Endothelial cell of umbilical vein (primary cell): ENCODE results near the gene KRT6A. TPM values are rescaled to one million over a fixed set of nuclear protein-coding genes. Genes with fewer than 3 reads are reported as not detected.

Source experiments
- BruUV-seq: library from RNA; stranded (reverse); fragments of 400-500 nt; replicated peaks from 2 replicates; lab custom pipeline; 2021; lab: Mats Ljungman, UMichigan
- CTCF ChIA-PET: fragments of 300-600, 350-600 bp; sonication (Branson Sonifier 250); formaldehyde crosslinking; loops from one replicate; lab custom pipeline; 2021; ENCODE audit warnings: antibody characterized with exemption, inconsistent platforms; lab: Charles Lee
- POLR2A ChIA-PET: fragments of 300-600, 350-600 bp; sonication (Branson Sonifier 250); formaldehyde crosslinking; loops from one replicate; lab custom pipeline; 2021; ENCODE audit warnings: antibody characterized with exemption, inconsistent platforms; lab: Charles Lee
- DNase-seq: peaks from one replicate; pipeline ENCODE4 v3.0.0-alpha.2; 2011; ENCODE audit warnings: low read depth, low spot score
- FAIRE-seq: peaks from 2 replicates; lab custom pipeline; 2011; peaks lifted over from hg19 to GRCh38; lab: Jason Lieb, UNC
- H2AFZ ChIP-seq: 2 replicates; pipeline ENCODE4 v1.6.0; 2012; ENCODE audit warnings: low read depth, low read length, control low read depth, inconsistent platforms
- H3K27ac ChIP-seq: 2 replicates; pipeline ENCODE4 v1.5.1; 2011; ENCODE audit warnings: low read depth, mild to moderate bottlenecking, control low read depth, low read length, moderate library complexity; ENCODE audit not compliant: insufficient read depth
- H3K27me3 ChIP-seq, 2 experiments: 2 replicates each; pipeline versions ENCODE4 v1.6.0 to v1.6.1; 2011; ENCODE audit warnings: low read length in 2 of 2, mixed read lengths in 1 of 2; ENCODE audit not compliant: control insufficient read depth in 2 of 2, insufficient read depth in 2 of 2
- H3K36me3 ChIP-seq, 2 experiments: 2 replicates in 1 of 2; 3 replicates in 1 of 2; pipeline ENCODE4 v1.5.1; 2011; ENCODE audit warnings: low read length in 2 of 2, mild to moderate bottlenecking in 1 of 2, moderate library complexity in 1 of 2; ENCODE audit not compliant: control insufficient read depth in 2 of 2, insufficient read depth in 2 of 2; ENCODE audit errors: extremely low read depth in 1 of 2
- H3K4me1 ChIP-seq: 3 replicates; pipeline ENCODE4 v1.5.1; 2011; ENCODE audit warnings: mild to moderate bottlenecking, low read length; ENCODE audit not compliant: control insufficient read depth, insufficient read depth; ENCODE audit errors: extremely low read depth
- H3K4me2 ChIP-seq: 2 replicates; pipeline ENCODE4 v1.6.1; 2011; ENCODE audit warnings: low read length, control low read depth, mixed read lengths; ENCODE audit not compliant: insufficient read depth
- H3K4me3 ChIP-seq, 3 experiments: fragments of 200-600 bp in 1 of 3; sonication (generic), shearing (Covaris generic) in 1 of 3; replicated peaks in 1 of 3; 2 replicates each; pipeline ENCODE4 v1.5.1; 2011 to 2016; ENCODE audit warnings: control low read depth in 3 of 3, low read length in 3 of 3, mild to moderate bottlenecking in 2 of 3, inconsistent platforms in 1 of 3, low read depth in 1 of 3, moderate library complexity in 1 of 3; ENCODE audit not compliant: insufficient read depth in 1 of 3
- H3K79me2 ChIP-seq: 2 replicates; pipeline ENCODE4 v1.6.0; 2012; ENCODE audit warnings: low read length, inconsistent platforms; ENCODE audit not compliant: control insufficient read depth, insufficient read depth
- H3K9ac ChIP-seq: replicated peaks from 2 replicates; pipeline ENCODE3; 2011; ENCODE audit warnings: low read length, control low read depth; ENCODE audit not compliant: insufficient read depth; ENCODE audit errors: extremely low read depth
- H3K9me1 ChIP-seq: replicated peaks from 3 replicates; pipeline ENCODE4 v1.6.0; 2011; ENCODE audit warnings: mild to moderate bottlenecking, low read length; ENCODE audit not compliant: control insufficient read depth, insufficient read depth; ENCODE audit errors: extremely low read depth
- H3K9me3 ChIP-seq: replicated peaks from 2 replicates; pipeline ENCODE4 v1.5.1; 2012; ENCODE audit warnings: low read length, inconsistent platforms; ENCODE audit not compliant: control insufficient read depth, insufficient read depth
- H4K20me1 ChIP-seq: replicated peaks from 2 replicates; pipeline ENCODE3; 2011; ENCODE audit warnings: mild to moderate bottlenecking, low read length; ENCODE audit not compliant: control insufficient read depth, insufficient read depth; ENCODE audit errors: extremely low read depth
- CTCF ChIP-seq, 2 donors: IDR thresholded peaks; 1 replicate in 1 of 2; 2 replicates in 1 of 2; pipeline ENCODE4 v1.5.1; 2011; ENCODE audit warnings: low read length in 2 of 2, mild to moderate bottlenecking in 2 of 2, moderate library complexity in 2 of 2, control low read depth in 1 of 2, inconsistent platforms in 1 of 2, low read depth in 1 of 2; ENCODE audit not compliant: insufficient read depth in 1 of 2; ENCODE audit errors: extremely low read depth in 1 of 2
- EZH2 ChIP-seq: IDR thresholded peaks from 2 replicates; pipeline ENCODE4 v1.6.1; 2012; ENCODE audit warnings: borderline replicate concordance, low read depth, mild to moderate bottlenecking, moderate library complexity, low read length, inconsistent platforms; ENCODE audit not compliant: severe bottlenecking
- FOS ChIP-seq: IDR thresholded peaks from 2 replicates; pipeline ENCODE4 v1.6.1; 2011; ENCODE audit warnings: mild to moderate bottlenecking, low read length, moderate library complexity, borderline replicate concordance; ENCODE audit not compliant: insufficient read depth
- GATA2 ChIP-seq: IDR thresholded peaks from 2 replicates; pipeline ENCODE4 v1.7.0; 2011; ENCODE audit warnings: low read depth, mild to moderate bottlenecking, moderate library complexity, mixed read lengths, low read length; ENCODE audit not compliant: insufficient read length, insufficient read depth
- JUN ChIP-seq: IDR thresholded peaks from 2 replicates; pipeline ENCODE4 v1.6.1; 2011; ENCODE audit warnings: borderline replicate concordance, low read depth; ENCODE audit not compliant: insufficient read length, insufficient read depth
- MAX ChIP-seq: IDR thresholded peaks from 2 replicates; pipeline ENCODE4 v1.6.1; 2011; ENCODE audit not compliant: insufficient read depth, insufficient read length
- MYC ChIP-seq: IDR thresholded peaks from one replicate; pipeline ENCODE4 v1.6.1; 2011; ENCODE audit warnings: mild to moderate bottlenecking, low read depth, low read length
- POLR2A ChIP-seq: IDR thresholded peaks from 2 replicates; pipeline ENCODE4 v1.6.1; 2012; ENCODE audit warnings: low read depth, mild to moderate bottlenecking, control low read depth, low read length
- POLR2AphosphoS5 ChIP-seq: IDR thresholded peaks from 2 replicates; pipeline ENCODE4 v1.6.1; 2012; ENCODE audit warnings: low read depth, mild to moderate bottlenecking, control low read depth, low read length, moderate library complexity; ENCODE audit not compliant: insufficient read depth
- dilution Hi-C: fragments of 300-500 bp; cut with MboI; formaldehyde crosslinking; loops from one replicate; pipeline ENCODE4 v1.15.0; 2019; ENCODE audit warnings: low sequenced_read_pairs; ENCODE audit not compliant: extremely low pct_ligation_motif_present
- intact Hi-C: fragments of 100-400 bp; cut with micrococcal nuclease; formaldehyde crosslinking; loops from one replicate; pipeline ENCODE4 v1.10.0; 2022
- polyA plus RNA-seq, 4 experiments: library from polyadenylated mRNA; depleted of rRNA in 3 of 4; stranded (reverse) in 3 of 4; unstranded in 1 of 4; fragments of >200 nt; gene quantifications; 2 replicates each; pipeline versions ENCODE4 v1.2.1 to v1.2.3, GENCODE V29; 2011 to 2012; ENCODE audit warnings: missing spikeins in 1 of 4
- total RNA-seq: library from RNA; stranded (reverse); gene quantifications from 2 replicates; pipeline ENCODE4 v1.2.3, GENCODE V29; 2021

The KRT6A gene
- total and polyA plus RNA-seq, 2 donors (not counting 3 experiments of a cell fraction or from before 2014, with no cell fraction given), result 0.64 TPM; not detected in 1

GRCh38 chr12:52474212-52474611 is 18.8 kb downstream of the KRT6A start:
- H3K9ac ChIP-seq, result no peak overlapping the region
- BruUV-seq, result no TSS peak
- H3K4me2 ChIP-seq, result no peak overlapping the region
- no peak overlapping the region for H3K4me3 ChIP-seq
- DNase-seq (no peak), FAIRE-seq (no peak)
- H3K79me2 ChIP-seq, result no peaks in the 10 kb centered on the region
- no peaks in the 10 kb centered on the region for H3K36me3 ChIP-seq
- dilution Hi-C loops (no loop called here), intact Hi-C loops (no loop called here)
- no peak overlapping the region for H2AFZ ChIP-seq
- ChIA-PET CTCF (no interaction called here), POLR2A (no interaction called here)
- H3K9me3 ChIP-seq, result no peaks in the 10 kb centered on the region
- H4K20me1 ChIP-seq, result no peaks in the 10 kb centered on the region
- H3K27me3 ChIP-seq, result peaks cover 0 to 2% of the 10 kb centered on the region in 2 experiments
- H3K4me1 ChIP-seq, result no peaks in the 10 kb centered on the region
- H3K9me1 ChIP-seq, result no peaks in the 10 kb centered on the region
- TF ChIP-seq CTCF (IDR thresholded peaks at IDR 0.05; ENCODE audit: extremely low read depth in 1 of 2, insufficient read depth in 1 of 2, low read depth in 1 of 2, low read length in 2 of 2) (no peak), MAX (no peak), GATA2 (no peak), FOS (no peak), JUN (no peak), MYC (no peak), POLR2A (no peak), POLR2AphosphoS5 (no peak), EZH2 (no peak)
- H3K27ac ChIP-seq, result no peak overlapping the region
